ENCODE data around the gene PIK3C3.
A peak's percentile ranks its signal among the peaks of the same experiment; 100 is the strongest.

PIK3C3 gene

GRCh38 chr18:41942254-41942653 is 12.8 kb upstream of the PIK3C3 start:
- no peak overlapping the region for H3K23ac ChIP-seq (ENCODE audit: low read length in 2 of 2)
- no peak overlapping the region for H3K27ac ChIP-seq (ENCODE audit: low read length, poor library complexity, severe bottlenecking)
- no peak overlapping the region for H3K4me3 ChIP-seq (ENCODE audit: insufficient read depth in 1 of 2, low read depth in 1 of 2, low read length in 2 of 2)
- no peak overlapping the region for H4K91ac ChIP-seq (ENCODE audit: low read length)
- no peak overlapping the region for H2AFZ ChIP-seq (ENCODE audit: low read depth, low read length)
- no peak for DNase-seq
- no peaks in the 10 kb centered on the region for H3K79me1 ChIP-seq (replicated peaks; ENCODE audit: low read length, poor library complexity, severe bottlenecking)
- peaks cover 4% of the 10 kb centered on the region for H3K4me1 ChIP-seq (ENCODE audit: control insufficient read depth, insufficient read depth, low read depth, low read length)
- no peaks in the 10 kb centered on the region for H3K27me3 ChIP-seq (ENCODE audit: control insufficient read depth in 1 of 2, insufficient read depth in 1 of 2, low read length in 2 of 2)
- no peak overlapping the region for H2BK15ac ChIP-seq (ENCODE audit: low read depth, poor library complexity, severe bottlenecking)
- no peak overlapping the region for H2BK12ac ChIP-seq (ENCODE audit: low read length in 2 of 2)
- H3K9ac ChIP-seq (ENCODE audit: low read length) = no peak overlapping the region
- no peaks in the 10 kb centered on the region for H3K9me3 ChIP-seq (ENCODE audit: control insufficient read depth, low read length)
- 92% methylated on average over 2 of the region's 2 CpGs for WGBS
- no peak overlapping the region for H3K18ac ChIP-seq (ENCODE audit: low read depth in 1 of 2, low read length in 2 of 2)
- H2BK5ac ChIP-seq (ENCODE audit: low read depth, low read length, poor library complexity, severe bottlenecking) = no peak overlapping the region
- no peaks in the 10 kb centered on the region for H3K36me3 ChIP-seq (ENCODE audit: control insufficient read depth in 1 of 2, insufficient read depth in 2 of 2, low read depth in 1 of 2, low read length in 2 of 2)
- no peak overlapping the region for H3K4ac ChIP-seq (ENCODE audit: low read depth in 1 of 2, low read length in 2 of 2)
- no peak overlapping the region for H2BK120ac ChIP-seq (ENCODE audit: low read depth, low read length)
- no peak overlapping the region for H3K14ac ChIP-seq (ENCODE audit: low read length in 2 of 2)
- no peak overlapping the region for H4K8ac ChIP-seq (ENCODE audit: low read length)
- H2AK5ac ChIP-seq (ENCODE audit: low read length, severe bottlenecking) = peak overlapping the region; percentile 14
- no peak overlapping the region for H3K4me2 ChIP-seq (ENCODE audit: low read length, poor library complexity, severe bottlenecking)

- Histone ChIP-seq H3K9ac (ENCODE audit: low read length) (no peak overlapping the region), H3K4me2 (ENCODE audit: low read length, poor library complexity, severe bottlenecking) (no peak overlapping the region), H3K4me1 (ENCODE audit: control insufficient read depth, insufficient read depth, low read depth, low read length) (no peaks in the 10 kb centered on the region), H3K14ac (ENCODE audit: low read length in 2 of 2) (no peak overlapping the region), H3K4me3 (ENCODE audit: insufficient read depth in 1 of 2, low read depth in 1 of 2, low read length in 2 of 2) (no peak overlapping the region), H2BK120ac (ENCODE audit: low read depth, low read length) (no peak overlapping the region), H4K8ac (ENCODE audit: low read length) (no peak overlapping the region), H2BK12ac (ENCODE audit: low read length in 2 of 2) (no peak overlapping the region), H3K36me3 (ENCODE audit: control insufficient read depth in 1 of 2, insufficient read depth in 2 of 2, low read depth in 1 of 2, low read length in 2 of 2) (no peaks in the 10 kb centered on the region), H3K18ac (ENCODE audit: low read depth in 1 of 2, low read length in 2 of 2) (no peak overlapping the region), H3K4ac (ENCODE audit: low read depth in 1 of 2, low read length in 2 of 2) (no peak overlapping the region), H2AFZ (ENCODE audit: low read depth, low read length) (no peak overlapping the region), H3K23ac (ENCODE audit: low read length in 2 of 2) (no peak overlapping the region), H3K79me1 (replicated peaks; ENCODE audit: low read length, poor library complexity, severe bottlenecking) (no peaks in the 10 kb centered on the region), H2BK5ac (ENCODE audit: low read depth, low read length, poor library complexity, severe bottlenecking) (no peak overlapping the region), H2AK5ac (ENCODE audit: low read length, severe bottlenecking) (no peak overlapping the region), H3K27me3 (ENCODE audit: control insufficient read depth in 1 of 2, insufficient read depth in 1 of 2, low read length in 2 of 2) (no peaks in the 10 kb centered on the region), H4K91ac (ENCODE audit: low read length) (no peak overlapping the region), H2BK15ac (ENCODE audit: low read depth, poor library complexity, severe bottlenecking) (no peak overlapping the region), H3K9me3 (ENCODE audit: control insufficient read depth, low read length) (no peaks in the 10 kb centered on the region), H3K27ac (ENCODE audit: low read length, poor library complexity, severe bottlenecking) (no peak overlapping the region)
- no peak for DNase-seq
- WGBS = 88% methylated on average over 3 of the region's 3 CpGs
These were observed 6.4 kb upstream of the PIK3C3 start for GRCh38 chr18:41948544-41949110.

GRCh38 chr18:41949206-41949920 is 5.7 kb upstream of the PIK3C3 start:
- H4K8ac ChIP-seq (ENCODE audit: low read length) = no peak overlapping the region
- no peaks in the 10 kb centered on the region for H3K36me3 ChIP-seq (ENCODE audit: control insufficient read depth in 1 of 2, insufficient read depth in 2 of 2, low read depth in 1 of 2, low read length in 2 of 2)
- H3K9ac ChIP-seq (ENCODE audit: low read length) = no peak overlapping the region
- no peak overlapping the region for H3K4me2 ChIP-seq (ENCODE audit: low read length, poor library complexity, severe bottlenecking)
- H2BK5ac ChIP-seq (ENCODE audit: low read depth, low read length, poor library complexity, severe bottlenecking) = no peak overlapping the region
- H3K18ac ChIP-seq (ENCODE audit: low read depth in 1 of 2, low read length in 2 of 2) = no peak overlapping the region
- no peak overlapping the region for H4K91ac ChIP-seq (ENCODE audit: low read length)
- no peak for DNase-seq
- no peak overlapping the region for H2AFZ ChIP-seq (ENCODE audit: low read depth, low read length)
- no peak overlapping the region for H3K23ac ChIP-seq (ENCODE audit: low read length in 2 of 2)
- H2AK5ac ChIP-seq (ENCODE audit: low read length, severe bottlenecking) = no peak overlapping the region
- no peak overlapping the region for H2BK12ac ChIP-seq (ENCODE audit: low read length in 2 of 2)
- H3K14ac ChIP-seq (ENCODE audit: low read length in 2 of 2) = no peak overlapping the region
- no peak overlapping the region for H2BK15ac ChIP-seq (ENCODE audit: low read depth, poor library complexity, severe bottlenecking)
- no peaks in the 10 kb centered on the region for H3K9me3 ChIP-seq (ENCODE audit: control insufficient read depth, low read length)
- H3K27me3 ChIP-seq (ENCODE audit: control insufficient read depth in 1 of 2, insufficient read depth in 1 of 2, low read length in 2 of 2) = no peaks in the 10 kb centered on the region
- no peak overlapping the region for H3K27ac ChIP-seq (ENCODE audit: low read length, poor library complexity, severe bottlenecking)
- H3K4me3 ChIP-seq (ENCODE audit: insufficient read depth in 1 of 2, low read depth in 1 of 2, low read length in 2 of 2) = no peak overlapping the region
- H2BK120ac ChIP-seq (ENCODE audit: low read depth, low read length) = no peak overlapping the region
- H3K4me1 ChIP-seq (ENCODE audit: control insufficient read depth, insufficient read depth, low read depth, low read length) = no peaks in the 10 kb centered on the region
- H3K79me1 ChIP-seq (replicated peaks; ENCODE audit: low read length, poor library complexity, severe bottlenecking) = no peaks in the 10 kb centered on the region
- no peak overlapping the region for H3K4ac ChIP-seq (ENCODE audit: low read depth in 1 of 2, low read length in 2 of 2)
- WGBS = 100% methylated on average over 1 of the region's 2 CpGs

GRCh38 chr18:41955688-41956087 is 654 bp downstream of the PIK3C3 start:
- peak overlapping the region; percentile 60 for H3K4me2 ChIP-seq (ENCODE audit: low read length, poor library complexity, severe bottlenecking)
- H2BK12ac ChIP-seq (ENCODE audit: low read length in 2 of 2) = no peak overlapping the region
- 21% methylated on average over 10 of the region's 11 CpGs for whole genome bisulfite sequencing
- no peak overlapping the region for H4K91ac ChIP-seq (ENCODE audit: low read length)
- no peak overlapping the region for H3K18ac ChIP-seq (ENCODE audit: low read depth in 1 of 2, low read length in 2 of 2)
- H2BK120ac ChIP-seq (ENCODE audit: low read depth, low read length) = no peak overlapping the region
- H3K79me1 ChIP-seq (replicated peaks; ENCODE audit: low read length, poor library complexity, severe bottlenecking) = no peaks in the 10 kb centered on the region
- H3K14ac ChIP-seq (ENCODE audit: low read length in 2 of 2) = no peak overlapping the region
- H3K27me3 ChIP-seq (ENCODE audit: control insufficient read depth in 1 of 2, insufficient read depth in 1 of 2, low read length in 2 of 2) = no peaks in the 10 kb centered on the region
- H2AK5ac ChIP-seq (ENCODE audit: low read length, severe bottlenecking) = no peak overlapping the region
- H2BK15ac ChIP-seq (ENCODE audit: low read depth, poor library complexity, severe bottlenecking) = no peak overlapping the region
- peaks cover 2 to 31% of the 10 kb centered on the region in 2 experiments for H3K36me3 ChIP-seq (ENCODE audit: control insufficient read depth in 1 of 2, insufficient read depth in 2 of 2, low read depth in 1 of 2, low read length in 2 of 2)
- H3K27ac ChIP-seq (ENCODE audit: low read length, poor library complexity, severe bottlenecking) = no peak overlapping the region
- peak overlapping the region in 1 of 2 experiments; percentile 91 for H3K4me3 ChIP-seq (ENCODE audit: insufficient read depth in 1 of 2, low read depth in 1 of 2, low read length in 2 of 2)
- H3K9ac ChIP-seq (ENCODE audit: low read length) = peak overlapping the region; percentile 96
- no peak for DNase-seq
- H2BK5ac ChIP-seq (ENCODE audit: low read depth, low read length, poor library complexity, severe bottlenecking) = no peak overlapping the region
- H2AFZ ChIP-seq (ENCODE audit: low read depth, low read length) = no peak overlapping the region
- H3K9me3 ChIP-seq (ENCODE audit: control insufficient read depth, low read length) = no peaks in the 10 kb centered on the region
- no peak overlapping the region for H3K4ac ChIP-seq (ENCODE audit: low read depth in 1 of 2, low read length in 2 of 2)
- H3K23ac ChIP-seq (ENCODE audit: low read length in 2 of 2) = no peak overlapping the region
- H3K4me1 ChIP-seq (ENCODE audit: control insufficient read depth, insufficient read depth, low read depth, low read length) = no peaks in the 10 kb centered on the region
- no peak overlapping the region for H4K8ac ChIP-seq (ENCODE audit: low read length)

All from mesenchymal stem cell (in vitro differentiated cells and primary cell).